Measurements from ENCODE around the gene REEP6.

REEP6 gene

GRCh38 chr19:1455336-1456120 is 35.5 kb upstream of the REEP6 start:
- in situ Hi-C loops (cut with MboI; ENCODE audit: low pct_unique_long_range_greater_than_20kb, low sequenced_read_pairs), result no loop called here
- DNase-seq, result peak; percentile 95

- in situ Hi-C loops (cut with MboI; ENCODE audit: low pct_unique_long_range_greater_than_20kb, low sequenced_read_pairs), result no loop called here
- no peak for DNase-seq
Observed at GRCh38 chr19:1456121-1456900, 34.7 kb upstream of the REEP6 start.

GRCh38 chr19:1457031-1457739 is 33.8 kb upstream of the REEP6 start:
- in situ Hi-C loops (cut with MboI; ENCODE audit: low pct_unique_long_range_greater_than_20kb, low sequenced_read_pairs), result no loop called here
- no peak for DNase-seq

- DNase-seq, result no peak
- in situ Hi-C loops (cut with MboI; ENCODE audit: low pct_unique_long_range_greater_than_20kb, low sequenced_read_pairs), result no loop called here
Observed at GRCh38 chr19:1457892-1458291, 33.1 kb upstream of the REEP6 start.

GRCh38 chr19:1459479-1459878 is 31.5 kb upstream of the REEP6 start:
- in situ Hi-C loops (cut with MboI; ENCODE audit: low pct_unique_long_range_greater_than_20kb, low sequenced_read_pairs), result no loop called here

GRCh38 chr19:1460033-1460995 is 30.7 kb upstream of the REEP6 start:
- DNase-seq, result no peak
- in situ Hi-C loops (cut with MboI; ENCODE audit: low pct_unique_long_range_greater_than_20kb, low sequenced_read_pairs), result no loop called here

More at GRCh38 chr19:1459479-1459878, 31.5 kb upstream of the REEP6 start:
- DNase-seq, result no peak

- in situ Hi-C loops (cut with MboI; ENCODE audit: low pct_unique_long_range_greater_than_20kb, low sequenced_read_pairs), result no loop called here
- DNase-seq, result no peak
Observed at GRCh38 chr19:1461862-1462261, 29.1 kb upstream of the REEP6 start.

GRCh38 chr19:1465191-1466016 is 25.6 kb upstream of the REEP6 start:
- in situ Hi-C loops (cut with MboI; ENCODE audit: low pct_unique_long_range_greater_than_20kb, low sequenced_read_pairs), result no loop called here
- DNase-seq, result no peak

GRCh38 chr19:1466018-1466460 is 24.9 kb upstream of the REEP6 start:
- DNase-seq, result no peak
- in situ Hi-C loops (cut with MboI; ENCODE audit: low pct_unique_long_range_greater_than_20kb, low sequenced_read_pairs), result no loop called here

GRCh38 chr19:1466461-1467214 is 24.3 kb upstream of the REEP6 start:
- in situ Hi-C loops (cut with MboI; ENCODE audit: low pct_unique_long_range_greater_than_20kb, low sequenced_read_pairs), result no loop called here
- DNase-seq, result no peak

- DNase-seq, result no peak
- in situ Hi-C loops (cut with MboI; ENCODE audit: low pct_unique_long_range_greater_than_20kb, low sequenced_read_pairs), result no loop called here
Observed at GRCh38 chr19:1467215-1467489, 23.8 kb upstream of the REEP6 start.

- in situ Hi-C loops (cut with MboI; ENCODE audit: low pct_unique_long_range_greater_than_20kb, low sequenced_read_pairs), result no loop called here
Observed at GRCh38 chr19:1467490-1468273, 23.3 kb upstream of the REEP6 start.

GRCh38 chr19:1468274-1468820 is 22.6 kb upstream of the REEP6 start:
- in situ Hi-C loops (cut with MboI; ENCODE audit: low pct_unique_long_range_greater_than_20kb, low sequenced_read_pairs), result no loop called here
- DNase-seq, result no peak

More at GRCh38 chr19:1467490-1468273, 23.3 kb upstream of the REEP6 start:
- DNase-seq, result no peak

GRCh38 chr19:1468821-1469254 is 22.1 kb upstream of the REEP6 start:
- DNase-seq, result no peak
- in situ Hi-C loops (cut with MboI; ENCODE audit: low pct_unique_long_range_greater_than_20kb, low sequenced_read_pairs), result no loop called here

GRCh38 chr19:1469255-1470054 is 21.5 kb upstream of the REEP6 start:
- DNase-seq, result no peak
- in situ Hi-C loops (cut with MboI; ENCODE audit: low pct_unique_long_range_greater_than_20kb, low sequenced_read_pairs), result no loop called here

- no peak for DNase-seq
- in situ Hi-C loops (cut with MboI; ENCODE audit: low pct_unique_long_range_greater_than_20kb, low sequenced_read_pairs), result no loop called here
Observed at GRCh38 chr19:1470055-1470304, 21.0 kb upstream of the REEP6 start.

Measured in KBM-7 (cell line).